ENCODE data around the gene MTO1. TPM values are rescaled to one million over a fixed set of nuclear protein-coding genes. Genes with fewer than 3 reads are reported as not detected.
"Not testable (repeated sequence)": the region's sequence is repeated elsewhere in the genome, so short reads cannot be mapped to it uniquely, and the experiment has no call there.

MTO1 gene
- total RNA-seq, 2 experiments from 2014 or later = 42.1 to 43.2 TPM

DNA sequence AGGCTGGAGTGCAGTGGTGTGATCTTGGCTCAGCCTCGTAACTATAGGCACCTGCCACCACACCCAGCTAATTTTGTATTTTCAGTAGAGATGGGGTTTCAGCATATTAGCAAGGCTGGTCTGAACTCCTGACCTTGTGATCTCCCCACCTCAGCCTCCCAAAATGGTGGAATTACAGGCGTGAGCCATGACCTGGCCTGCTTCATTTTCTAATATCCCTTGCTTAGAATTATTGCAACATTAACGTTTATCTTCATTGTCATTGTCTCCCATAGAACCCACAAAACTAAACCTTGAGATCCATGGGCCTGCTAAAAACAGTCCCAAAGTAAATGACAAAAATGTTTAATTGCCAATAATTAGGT is 53.2 kb downstream of the MTO1 start:
- peaks cover 27% of the 10 kb centered on the region for H3K4me1 Mint-ChIP-seq (ENCODE audit: low read depth)
- ATAC-seq (peak; percentile 2), DNase-seq (peak; percentile 40)
- CTCF ChIA-PET = interaction anchor here (1.4 to 4.7 kb wide), 2 partner anchors 92 to 97 kb away, joined by 7 to 41 read pairs; no protein-coding TSS in a partner anchor
- intact Hi-C loops (cut with micrococcal nuclease) = no loop called here
- peak overlapping the region; percentile 97 for H3K4me3 Mint-ChIP-seq
- H3K27me3 Mint-ChIP-seq = no peaks in the 10 kb centered on the region
- H3K27ac Mint-ChIP-seq = peak overlapping the region; percentile 85
- no peak for TF ChIP-seq CTCF (IDR thresholded peaks at IDR 0.05)
- POLR2A ChIA-PET = interaction anchor here (1.1 to 12.0 kb wide), 34 partner anchors 8 to 139 kb away, joined by 3 to 204 read pairs (median 12); partner anchors contain the start of genes CGAS, EEF1A1, MTO1 and SLC17A5
- peaks cover 50% of the 10 kb centered on the region for H3K36me3 Mint-ChIP-seq (ENCODE audit: low read depth)
- no peaks in the 10 kb centered on the region for H3K9me3 Mint-ChIP-seq

GRCh38 chr6:73515204-73515655 is 53.7 kb downstream of the MTO1 start:
- POLR2A ChIA-PET = interaction anchor here (0.9 to 12.0 kb wide), 22 partner anchors 8 to 133 kb away, joined by 3 to 204 read pairs (median 15); partner anchors contain the start of genes CGAS, EEF1A1 and MTO1
- no peaks in the 10 kb centered on the region for H3K27me3 Mint-ChIP-seq

DNA sequence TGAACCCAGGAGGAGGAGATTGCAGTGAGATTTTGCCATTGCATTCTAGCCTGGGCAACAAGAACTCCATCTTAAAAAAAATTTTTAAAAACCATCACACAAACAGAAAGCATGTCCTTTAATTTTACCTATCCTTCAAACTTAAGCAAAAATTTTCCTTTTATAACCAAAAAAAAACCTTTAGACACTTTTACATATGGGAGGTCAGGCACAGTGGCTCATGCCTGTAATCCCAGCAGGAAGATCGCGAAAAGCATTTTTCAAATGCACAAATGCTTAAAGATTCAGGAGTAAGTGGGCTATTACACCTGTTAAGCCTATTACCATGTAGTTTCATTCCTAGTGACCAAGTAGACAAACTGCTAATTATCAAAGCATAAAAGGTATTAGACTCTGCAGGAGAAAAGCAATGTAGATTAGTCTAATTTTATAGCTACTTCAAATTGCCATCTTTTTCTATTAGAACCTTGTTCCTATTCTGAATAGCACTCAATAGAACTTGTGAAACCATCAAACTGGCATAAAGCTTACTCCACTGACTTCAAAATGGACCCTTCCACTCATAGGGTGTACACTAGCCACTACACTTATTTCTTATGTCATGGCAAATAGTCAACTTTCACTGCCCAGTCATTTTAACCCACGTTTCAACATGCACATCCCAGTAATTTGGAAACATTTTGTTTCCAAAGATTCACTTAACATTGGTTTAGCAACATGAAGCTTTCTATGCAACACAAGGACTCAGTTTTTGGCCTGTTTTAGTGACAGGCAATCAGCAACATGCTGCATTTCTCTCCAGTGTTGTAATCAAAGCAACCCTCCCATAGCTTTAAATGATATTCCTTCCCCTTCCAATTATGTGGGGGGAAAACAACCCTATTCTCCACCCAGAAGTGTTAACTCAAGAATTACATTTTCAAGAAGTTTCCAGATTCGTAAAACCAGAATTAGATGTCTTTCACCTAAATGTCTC is 55.3 kb downstream of the MTO1 start:
- intact Hi-C loops (cut with micrococcal nuclease) = no loop called here
- peaks cover 25% of the 10 kb centered on the region for H3K4me1 Mint-ChIP-seq (ENCODE audit: low read depth)
- no peaks in the 10 kb centered on the region for H3K9me3 Mint-ChIP-seq
- peaks cover 63% of the 10 kb centered on the region for H3K36me3 Mint-ChIP-seq (ENCODE audit: low read depth)
- peak overlapping the region; percentile 97 for H3K4me3 Mint-ChIP-seq
- DNase-seq (no peak), ATAC-seq (no peak)
- H3K27ac Mint-ChIP-seq = peak overlapping the region; percentile 85
- peaks cover 2% of the 10 kb centered on the region for H3K27me3 Mint-ChIP-seq
- ChIA-PET POLR2A (interaction anchor here (0.6 to 12.0 kb wide), 11 partner anchors 6 to 175 kb away, joined by 3 to 204 read pairs (median 32); partner anchors contain the start of genes CGAS, EEF1A1, MTO1 and SLC17A5), CTCF (interaction anchor here (0.6 to 4.7 kb wide), 3 partner anchors 19 to 95 kb away, joined by 3 to 41 read pairs (median 3); no protein-coding TSS in a partner anchor)
- TF ChIP-seq CTCF (IDR thresholded peaks at IDR 0.05) = no peak

More at GRCh38 chr6:73515204-73515655, 53.7 kb downstream of the MTO1 start:
- DNase-seq (peak; percentile 41), ATAC-seq (peak; percentile 17)
- H3K9me3 Mint-ChIP-seq = no peaks in the 10 kb centered on the region
- peak overlapping the region; percentile 85 for H3K27ac Mint-ChIP-seq
- peak overlapping the region; percentile 97 for H3K4me3 Mint-ChIP-seq
- CTCF ChIA-PET = interaction anchor here (0.6 to 4.7 kb wide), 6 partner anchors 11 to 221 kb away, joined by 3 to 41 read pairs (median 4); no protein-coding TSS in a partner anchor
- intact Hi-C loops (cut with micrococcal nuclease) = no loop called here
- H3K4me1 Mint-ChIP-seq (ENCODE audit: low read depth) = peaks cover 28% of the 10 kb centered on the region
- TF ChIP-seq CTCF (IDR thresholded peaks at IDR 0.05) = no peak
- peaks cover 55% of the 10 kb centered on the region for H3K36me3 Mint-ChIP-seq (ENCODE audit: low read depth)

GRCh38 chr6:73518100-73518981 is 56.8 kb downstream of the MTO1 start:
- H3K9me3 Mint-ChIP-seq; intact Hi-C loops (cut with micrococcal nuclease); ATAC-seq; CTCF ChIA-PET; H3K27me3 Mint-ChIP-seq; DNase-seq: not testable (repeated sequence)
- POLR2A ChIA-PET = interaction anchor here (1.5 to 12.0 kb wide), 7 partner anchors 55 to 136 kb away, joined by 4 to 204 read pairs (median 78); partner anchors contain the start of genes CGAS, MTO1 and SLC17A5
- Mint-ChIP-seq H3K27ac (peak overlapping the region; percentile 100), H3K4me1 (ENCODE audit: low read depth) (peaks cover 24% of the 10 kb centered on the region), H3K4me3 (peak overlapping the region; percentile 97), H3K36me3 (ENCODE audit: low read depth) (peaks cover 70% of the 10 kb centered on the region)

DNA sequence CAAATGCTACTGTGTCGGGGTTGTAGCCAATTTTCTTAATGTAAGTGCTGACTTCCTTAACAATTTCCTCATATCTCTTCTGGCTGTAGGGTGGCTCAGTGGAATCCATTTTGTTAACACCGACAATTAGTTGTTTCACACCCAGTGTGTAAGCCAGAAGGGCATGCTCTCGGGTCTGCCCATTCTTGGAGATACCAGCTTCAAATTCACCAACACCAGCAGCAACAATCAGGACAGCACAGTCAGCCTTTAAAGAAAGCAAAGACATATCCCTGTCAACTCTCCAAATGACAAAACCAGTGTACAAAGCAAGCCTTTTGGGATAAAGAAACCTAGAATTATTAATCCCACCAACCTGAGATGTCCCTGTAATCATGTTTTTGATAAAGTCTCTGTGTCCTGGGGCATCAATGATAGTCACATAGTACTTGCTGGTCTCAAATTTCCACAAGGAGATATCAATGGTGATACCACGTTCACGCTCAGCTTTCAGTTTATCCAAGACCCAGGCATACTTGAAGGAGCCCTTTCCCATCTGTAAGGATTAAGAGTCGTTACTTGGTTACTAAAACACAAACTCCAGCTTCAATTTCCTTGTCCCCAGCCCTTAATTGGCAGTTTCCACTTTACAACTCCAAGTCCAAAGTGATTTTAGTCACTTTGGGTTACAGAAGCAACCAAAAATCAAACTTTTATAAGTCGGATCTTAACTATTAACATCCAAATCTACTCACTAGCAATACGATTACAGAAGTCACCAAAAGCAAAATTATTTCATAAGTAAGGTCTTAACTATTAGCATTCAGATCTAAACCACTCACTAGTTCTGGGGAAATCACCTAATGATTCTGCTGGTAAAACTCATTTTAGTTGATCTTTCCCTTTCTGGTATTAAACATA is 57.7 kb downstream of the MTO1 start:
- peaks cover 70% of the 10 kb centered on the region for H3K36me3 Mint-ChIP-seq (ENCODE audit: low read depth)
- H3K27ac Mint-ChIP-seq = peak overlapping the region; percentile 100
- H3K27me3 Mint-ChIP-seq; ATAC-seq; intact Hi-C loops (cut with micrococcal nuclease); DNase-seq; H3K9me3 Mint-ChIP-seq: not testable (repeated sequence)
- ChIA-PET POLR2A (interaction anchor here (0.6 to 12.0 kb wide), 21 partner anchors 9 to 1720 kb away, joined by 3 to 204 read pairs (median 6); partner anchors contain the start of genes CGAS, MTO1 and SLC17A5), CTCF (interaction anchor here (1.1 kb wide), 1 partner anchor 134 kb away, joined by 3 read pairs; the partner anchor contains the start of gene SLC17A5)
- H3K4me3 Mint-ChIP-seq = peak overlapping the region; percentile 97
- H3K4me1 Mint-ChIP-seq (ENCODE audit: low read depth) = peaks cover 27% of the 10 kb centered on the region
